ENCODE data around the gene DPP6.

The DPP6 gene

DNA sequence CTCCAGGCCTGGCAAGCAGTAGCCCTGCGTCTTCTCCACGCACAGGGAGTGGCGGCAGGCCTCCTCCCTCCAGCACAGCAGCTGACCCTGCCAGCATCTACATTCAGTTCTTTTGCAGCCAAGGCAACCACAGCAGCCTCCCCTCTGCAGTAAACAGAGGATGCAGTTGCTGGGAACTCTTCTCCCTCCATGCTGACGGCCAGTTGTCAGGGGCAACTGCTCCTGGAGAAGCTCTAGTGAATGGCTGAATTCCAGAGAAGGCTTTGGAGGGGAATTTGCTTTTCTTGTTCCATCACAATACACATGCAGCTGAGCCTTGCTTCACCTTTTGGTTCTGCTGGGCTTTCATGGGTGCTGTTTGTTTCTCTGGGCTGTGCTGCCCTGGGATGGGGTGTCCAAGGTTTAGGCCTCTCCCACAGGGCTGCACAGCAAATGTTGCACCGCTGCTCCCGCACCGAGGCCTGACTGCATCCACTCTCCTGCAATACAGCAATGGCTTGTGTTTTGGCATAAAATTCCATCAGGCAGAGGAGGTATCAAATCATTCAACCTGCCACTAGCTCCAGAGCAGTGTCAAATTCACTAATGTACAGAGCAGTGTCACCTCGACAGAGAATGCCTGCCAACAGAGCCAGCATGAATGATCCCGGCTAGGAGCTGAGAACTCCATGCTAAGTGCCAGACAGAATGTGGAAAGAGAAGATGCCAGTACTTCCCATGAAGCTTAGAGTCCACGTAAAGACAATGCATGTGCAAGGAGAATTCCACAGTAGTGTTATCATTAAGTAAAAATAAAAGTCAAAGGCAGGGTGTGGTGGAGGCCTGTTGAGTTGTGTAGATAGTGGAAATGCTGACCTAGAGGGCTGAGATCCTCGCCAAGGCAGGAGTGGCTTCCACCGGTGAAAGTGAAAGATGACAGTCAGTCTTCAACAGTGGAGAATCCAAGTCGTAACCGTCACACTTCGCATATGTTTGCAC is 399.6 kb downstream of the DPP6 start:
- no peak for DNase-seq (ENCODE audit: low read depth)

GRCh38 chr7:154463794-154464193 is 411.6 kb downstream of the DPP6 start:
- DNase-seq (ENCODE audit: low read depth): no peak

- no peak for DNase-seq (ENCODE audit: low read depth)
These were observed 417.5 kb downstream of the DPP6 start for GRCh38 chr7:154469652-154470051.

GRCh38 chr7:154472343-154472742 is 420.1 kb downstream of the DPP6 start:
- no peak for DNase-seq (ENCODE audit: low read depth)

DNA sequence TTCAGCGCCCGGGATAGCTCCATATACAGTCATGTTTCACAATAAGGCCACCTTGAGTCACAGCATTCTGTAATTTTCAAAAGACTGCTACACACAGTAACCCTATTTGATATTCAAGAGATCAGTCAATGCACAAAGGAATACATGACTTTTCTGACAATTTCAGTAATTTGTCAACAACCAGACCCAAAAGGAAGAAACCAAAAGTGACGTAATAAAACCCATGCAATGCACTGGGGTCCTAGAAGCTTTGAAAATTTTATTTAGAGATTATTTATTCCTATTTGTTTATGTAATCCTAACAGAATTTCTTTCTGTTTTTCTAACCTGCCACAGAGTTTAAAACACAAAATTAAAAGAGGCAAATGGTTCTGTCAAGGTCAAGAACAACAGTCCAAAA is 421.2 kb downstream of the DPP6 start:
- no peak for DNase-seq (ENCODE audit: low read depth)

DNA sequence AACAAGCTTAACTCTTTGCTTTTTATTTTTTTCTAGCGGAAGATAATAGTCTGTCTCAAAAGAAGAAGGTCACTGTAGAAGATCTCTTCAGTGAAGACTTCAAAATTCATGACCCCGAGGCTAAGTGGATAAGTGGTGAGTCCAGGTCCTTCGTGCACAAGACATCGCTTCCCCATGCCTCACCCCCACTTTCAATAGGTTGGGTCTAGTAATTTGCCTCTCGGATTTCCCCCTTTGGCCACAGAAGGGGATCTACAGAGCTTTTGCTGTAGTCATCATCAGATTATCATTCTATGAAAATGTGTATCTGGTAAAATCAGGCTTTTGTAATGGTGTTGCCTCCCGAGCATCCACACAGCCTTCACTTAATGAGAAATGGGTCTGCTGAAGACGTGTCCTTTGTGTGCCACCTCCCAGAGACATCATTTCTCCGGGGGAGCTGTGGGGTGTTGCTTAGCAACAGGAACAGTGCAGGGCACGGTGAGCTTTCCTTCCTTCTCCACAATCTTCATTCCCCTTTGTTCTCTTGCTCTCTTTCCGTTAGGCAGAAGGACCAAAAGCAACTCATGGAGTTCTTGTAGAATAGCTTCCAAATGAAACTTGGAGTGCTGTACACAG is 422.8 kb downstream of the DPP6 start:
- no peak for DNase-seq (ENCODE audit: low read depth)

GRCh38 chr7:154475864-154476263 is 423.7 kb downstream of the DPP6 start:
- DNase-seq (ENCODE audit: low read depth): no peak

GRCh38 chr7:154480817-154481216 is 428.6 kb downstream of the DPP6 start:
- DNase-seq (ENCODE audit: low read depth): no peak

- no peak for DNase-seq (ENCODE audit: low read depth)
These were observed 430.7 kb downstream of the DPP6 start for GRCh38 chr7:154482863-154483262.

DNA sequence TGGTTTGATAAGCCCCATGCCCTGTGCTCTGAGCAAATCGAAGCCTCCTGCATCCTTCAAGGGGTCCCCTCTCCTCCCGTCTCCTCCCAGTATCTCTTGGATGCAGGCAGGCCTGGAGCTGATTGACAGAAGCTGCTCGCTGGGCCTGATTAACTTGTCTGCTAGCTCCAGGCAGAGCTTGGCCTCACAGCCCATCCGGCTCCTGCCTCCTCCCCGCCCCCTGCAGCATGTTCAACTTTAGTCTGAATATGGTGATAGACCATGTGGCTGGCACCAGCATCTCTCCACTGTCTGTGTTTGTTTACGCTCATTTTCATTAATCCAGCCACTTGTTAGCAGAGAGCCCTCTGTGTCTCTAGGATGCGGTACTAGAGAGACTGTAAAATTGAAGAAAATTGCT is 432.2 kb downstream of the DPP6 start:
- DNase-seq (ENCODE audit: low read depth): no peak

DNA sequence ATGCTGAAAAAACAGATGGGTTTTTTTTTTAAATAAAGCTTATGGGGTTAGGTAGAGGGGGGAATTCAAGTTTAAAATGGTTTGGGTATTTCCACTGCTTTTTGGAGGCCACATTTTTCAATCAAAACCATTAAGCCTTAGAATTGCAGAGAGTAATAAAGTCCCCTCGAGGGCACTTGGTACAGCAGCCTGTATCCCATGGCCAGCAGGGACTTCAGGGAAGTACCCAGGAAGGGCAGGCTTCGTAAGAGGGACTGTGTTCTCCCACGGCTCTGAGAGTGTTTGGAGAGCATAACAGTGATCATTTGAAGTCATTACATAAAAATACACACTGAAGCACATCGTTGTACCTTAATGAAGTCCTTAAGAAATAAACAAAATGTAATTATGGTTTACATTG is 432.7 kb downstream of the DPP6 start:
- no peak for DNase-seq (ENCODE audit: low read depth)

DNA sequence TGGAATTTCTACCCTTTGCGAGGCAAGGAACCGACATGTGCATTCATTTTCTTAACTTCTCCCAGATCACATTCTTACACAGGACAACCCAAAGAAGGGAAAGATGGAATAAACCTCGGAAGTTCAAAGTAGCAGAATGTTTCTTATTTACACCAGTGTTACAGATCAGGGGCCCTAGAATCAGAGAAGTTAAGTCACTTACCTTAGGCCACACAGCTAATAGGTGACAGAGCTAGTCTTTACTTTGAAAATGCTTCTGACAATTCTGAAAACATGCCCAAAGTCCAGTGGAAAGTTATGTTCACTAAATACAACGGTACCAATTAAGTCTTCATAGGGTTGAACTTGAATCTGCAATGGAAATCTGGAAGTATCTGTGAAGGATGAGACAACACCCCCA is 437.7 kb downstream of the DPP6 start:
- no peak for DNase-seq (ENCODE audit: low read depth)

DNA sequence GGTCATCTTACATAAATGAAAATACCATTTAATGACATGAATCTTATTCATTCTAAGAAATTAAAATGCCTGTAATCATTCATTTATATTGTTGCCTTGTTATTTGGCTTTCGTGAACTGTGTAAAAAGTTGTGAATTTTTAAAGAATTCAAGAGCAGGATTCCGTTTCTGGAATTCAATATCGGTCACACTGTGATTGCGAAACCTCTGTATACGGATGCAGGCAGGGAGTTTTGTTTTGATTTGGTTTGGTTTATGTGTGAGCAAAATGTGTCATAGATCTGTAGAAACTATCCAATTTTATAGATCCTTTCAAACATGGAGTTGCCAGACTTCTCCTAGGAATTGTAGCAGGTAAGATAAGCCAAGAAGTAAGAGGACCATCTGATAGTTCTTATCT is 441.4 kb downstream of the DPP6 start:
- no peak for DNase-seq (ENCODE audit: low read depth)

DNA sequence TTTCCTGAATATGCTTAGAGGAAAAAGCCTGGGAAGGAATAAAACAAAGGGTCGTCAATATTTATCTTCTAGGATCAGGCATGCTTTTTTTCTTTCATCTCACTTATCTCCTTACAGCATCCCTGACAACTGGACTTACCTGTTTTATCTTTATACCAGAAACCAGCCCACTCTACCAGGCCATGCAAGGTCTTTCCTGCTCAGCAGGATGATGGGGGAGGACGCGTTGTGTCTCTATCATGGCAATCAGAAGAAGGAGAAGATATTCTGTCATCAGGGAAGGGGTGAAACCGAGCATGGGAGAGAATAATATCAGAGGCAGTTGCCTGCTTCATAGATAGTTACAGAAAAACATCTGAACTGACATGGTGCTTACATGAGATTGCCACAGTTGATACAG is 445.6 kb downstream of the DPP6 start:
- no peak for DNase-seq (ENCODE audit: low read depth)

GRCh38 chr7:154503962-154504550 is 451.9 kb downstream of the DPP6 start:
- no peak for DNase-seq (ENCODE audit: low read depth)

- no peak for DNase-seq (ENCODE audit: low read depth)
These were observed 452.7 kb downstream of the DPP6 start for GRCh38 chr7:154504918-154505317.

DNA sequence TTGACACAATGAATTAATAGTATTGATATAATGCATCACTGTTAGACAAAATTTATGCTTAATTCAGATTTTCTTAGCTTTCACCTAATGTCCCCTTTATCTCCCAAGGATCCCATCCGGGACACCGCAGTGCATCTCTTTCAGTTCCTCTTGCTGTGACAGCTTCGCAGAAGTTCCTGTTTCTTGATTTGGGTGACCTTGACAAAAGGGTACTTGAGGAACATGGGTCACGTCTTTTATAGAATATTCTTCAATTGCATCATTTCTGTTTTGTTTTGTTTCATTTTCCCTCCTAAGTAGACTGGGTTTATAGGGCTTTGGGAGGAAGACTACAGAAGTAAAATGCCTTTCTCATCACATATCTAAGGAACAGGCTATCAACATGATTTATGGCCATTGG is 453.2 kb downstream of the DPP6 start:
- no peak for DNase-seq (ENCODE audit: low read depth)

- no peak for DNase-seq (ENCODE audit: low read depth)
These were observed 457.0 kb downstream of the DPP6 start for GRCh38 chr7:154509192-154509591.

GRCh38 chr7:154512121-154512833 is 460.1 kb downstream of the DPP6 start:
- DNase-seq (ENCODE audit: low read depth): no peak

- no peak for DNase-seq (ENCODE audit: low read depth)
These were observed 465.6 kb downstream of the DPP6 start for GRCh38 chr7:154517768-154518167.

DNA sequence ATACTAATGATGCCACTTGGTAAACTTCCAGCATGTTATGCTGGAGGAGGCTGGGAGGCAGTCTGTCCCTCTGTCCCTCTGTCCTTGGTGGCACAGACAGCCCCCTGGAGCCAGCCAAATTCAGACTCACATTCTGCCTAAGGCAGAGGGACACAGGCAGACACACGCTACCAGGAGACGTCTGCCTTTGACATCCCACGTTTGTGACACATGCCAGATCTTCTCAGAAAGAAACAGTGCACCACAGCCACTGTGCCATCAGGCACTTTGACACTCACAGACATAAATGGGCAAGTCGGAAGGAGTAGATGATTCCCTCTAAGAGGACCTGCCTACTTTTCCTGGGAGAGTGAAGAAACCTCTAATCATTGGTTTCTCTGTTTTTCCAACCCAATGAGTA is 467.0 kb downstream of the DPP6 start:
- no peak for DNase-seq (ENCODE audit: low read depth)

DNA sequence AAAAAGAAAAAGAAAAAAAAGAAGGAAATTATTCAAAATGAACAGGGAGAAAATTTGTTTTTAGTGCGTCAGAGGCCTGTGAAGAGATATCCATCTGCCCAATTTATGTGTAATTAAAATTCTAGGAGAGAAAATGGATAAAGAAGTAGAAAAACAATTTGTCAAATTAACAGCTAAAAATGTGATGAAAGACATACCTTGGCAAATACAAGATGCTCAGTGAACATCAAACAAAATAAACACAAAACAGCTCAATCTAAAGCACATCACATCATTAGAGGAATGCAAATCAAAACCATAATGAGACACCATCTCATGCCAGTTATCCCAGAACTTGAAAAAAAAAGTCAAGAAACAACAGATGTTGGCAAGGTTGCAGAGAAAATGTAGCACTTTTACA is 477.9 kb downstream of the DPP6 start:
- no peak for DNase-seq (ENCODE audit: low read depth)

DNA sequence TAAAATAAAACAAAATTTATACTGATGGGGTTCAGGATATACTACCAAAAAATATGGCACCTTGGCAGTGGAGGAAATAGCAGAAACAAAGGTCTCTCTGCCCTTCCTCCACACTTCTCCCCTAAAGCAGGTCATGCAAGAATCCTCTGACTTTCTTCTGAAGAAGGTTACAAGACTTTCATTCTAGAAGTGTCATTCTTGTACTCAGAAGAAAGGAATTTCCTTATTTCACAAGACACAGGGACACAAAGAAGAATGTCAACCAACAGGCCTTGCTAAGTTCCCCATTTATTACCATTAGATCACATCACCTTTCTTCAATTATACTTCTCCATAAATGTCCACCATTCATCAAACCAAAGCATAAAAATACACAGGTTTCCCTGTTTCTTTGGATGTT is 480.6 kb downstream of the DPP6 start:
- no peak for DNase-seq (ENCODE audit: low read depth)

Data from stimulated activated CD8-positive, alpha-beta memory T cell treated with anti-CD3 and anti-CD28 coated beads, Interleukin-12 subunit alpha, Interleukin-12 subunit beta, amount 100 ng/mL, for 1 hour (primary cell).